Kidney epithelial cell (primary cell): Measurements from ENCODE around the gene SMARCD3. TPM values are rescaled to one million over a fixed set of nuclear protein-coding genes. Genes with fewer than 3 reads are reported as not detected.

Experiments used
- DNase-seq: peaks from one replicate; pipeline ENCODE4 v3.0.0-alpha.2; 2010; ENCODE audit warnings: low read depth
- H3K27me3 ChIP-seq: 2 replicates; pipeline ENCODE4 v1.6.0; 2011; ENCODE audit warnings: low read length; ENCODE audit not compliant: control insufficient read depth, insufficient read depth
- H3K36me3 ChIP-seq: 2 replicates; pipeline ENCODE4 v1.5.1; 2011; ENCODE audit warnings: low read length; ENCODE audit not compliant: control insufficient read depth, insufficient read depth
- H3K4me3 ChIP-seq: 2 replicates; pipeline ENCODE4 v1.5.1; 2011; ENCODE audit warnings: low read depth, mild to moderate bottlenecking, control low read depth, low read length
- total RNA-seq: library from RNA; depleted of rRNA; stranded (reverse); fragments of >200 nt; gene quantifications from 2 replicates; pipeline ENCODE4 v1.2.3, GENCODE V29; 2015
- TF ChIP-seq, protein P1 (sequence below): IDR thresholded peaks from 2 replicates; pipeline ENCODE4 v1.5.1; 2011; ENCODE audit warnings: mild to moderate bottlenecking, moderate library complexity, low read length, control low read depth, inconsistent platforms; ENCODE audit not compliant: insufficient read depth, poor library complexity, severe bottlenecking

Gene SMARCD3
- total RNA-seq, 1 donor from 2014 or later, result 28.7 TPM

DNA sequence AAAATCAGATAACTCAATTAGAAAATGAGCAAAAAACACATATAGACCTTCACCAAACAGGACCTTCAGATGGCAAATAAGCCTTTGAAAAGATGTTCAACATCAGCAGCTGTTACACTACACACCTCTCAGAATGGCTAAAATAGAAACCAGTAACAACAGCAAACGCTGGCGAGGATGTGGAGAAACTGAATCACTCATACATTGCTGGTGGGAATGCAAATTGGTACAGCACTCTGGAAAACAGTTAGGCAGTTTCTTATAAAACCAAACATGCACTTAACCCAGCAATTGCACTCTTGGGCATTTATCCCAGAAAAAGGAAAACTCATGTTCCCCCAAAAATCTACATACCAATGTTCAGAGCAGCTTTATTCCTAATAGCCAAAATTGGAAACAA, 37.7 kb upstream of the SMARCD3 start:
- H3K27me3 ChIP-seq, result peaks cover 13% of the 10 kb centered on the region
- TF ChIP-seq, protein P1, sequence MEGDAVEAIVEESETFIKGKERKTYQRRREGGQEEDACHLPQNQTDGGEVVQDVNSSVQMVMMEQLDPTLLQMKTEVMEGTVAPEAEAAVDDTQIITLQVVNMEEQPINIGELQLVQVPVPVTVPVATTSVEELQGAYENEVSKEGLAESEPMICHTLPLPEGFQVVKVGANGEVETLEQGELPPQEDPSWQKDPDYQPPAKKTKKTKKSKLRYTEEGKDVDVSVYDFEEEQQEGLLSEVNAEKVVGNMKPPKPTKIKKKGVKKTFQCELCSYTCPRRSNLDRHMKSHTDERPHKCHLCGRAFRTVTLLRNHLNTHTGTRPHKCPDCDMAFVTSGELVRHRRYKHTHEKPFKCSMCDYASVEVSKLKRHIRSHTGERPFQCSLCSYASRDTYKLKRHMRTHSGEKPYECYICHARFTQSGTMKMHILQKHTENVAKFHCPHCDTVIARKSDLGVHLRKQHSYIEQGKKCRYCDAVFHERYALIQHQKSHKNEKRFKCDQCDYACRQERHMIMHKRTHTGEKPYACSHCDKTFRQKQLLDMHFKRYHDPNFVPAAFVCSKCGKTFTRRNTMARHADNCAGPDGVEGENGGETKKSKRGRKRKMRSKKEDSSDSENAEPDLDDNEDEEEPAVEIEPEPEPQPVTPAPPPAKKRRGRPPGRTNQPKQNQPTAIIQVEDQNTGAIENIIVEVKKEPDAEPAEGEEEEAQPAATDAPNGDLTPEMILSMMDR, result no peak
- no peak for DNase-seq

GRCh38 chr7:151283302-151283701, 34.8 kb upstream of the SMARCD3 start:
- TF ChIP-seq, protein P1, result no peak
- no peak for DNase-seq
- no peak overlapping the region for H3K4me3 ChIP-seq
- no peaks in the 10 kb centered on the region for H3K36me3 ChIP-seq
- peaks cover 14% of the 10 kb centered on the region for H3K27me3 ChIP-seq

More for the DNA sequence above, 37.7 kb upstream of the SMARCD3 start:
- no peaks in the 10 kb centered on the region for H3K36me3 ChIP-seq
- no peak overlapping the region for H3K4me3 ChIP-seq

GRCh38 chr7:151282111-151282510, 33.6 kb upstream of the SMARCD3 start:
- TF ChIP-seq, protein P1, result no peak
- no peak for DNase-seq
- H3K36me3 ChIP-seq, result no peaks in the 10 kb centered on the region
- no peak overlapping the region for H3K4me3 ChIP-seq
- peaks cover 21% of the 10 kb centered on the region for H3K27me3 ChIP-seq

DNA sequence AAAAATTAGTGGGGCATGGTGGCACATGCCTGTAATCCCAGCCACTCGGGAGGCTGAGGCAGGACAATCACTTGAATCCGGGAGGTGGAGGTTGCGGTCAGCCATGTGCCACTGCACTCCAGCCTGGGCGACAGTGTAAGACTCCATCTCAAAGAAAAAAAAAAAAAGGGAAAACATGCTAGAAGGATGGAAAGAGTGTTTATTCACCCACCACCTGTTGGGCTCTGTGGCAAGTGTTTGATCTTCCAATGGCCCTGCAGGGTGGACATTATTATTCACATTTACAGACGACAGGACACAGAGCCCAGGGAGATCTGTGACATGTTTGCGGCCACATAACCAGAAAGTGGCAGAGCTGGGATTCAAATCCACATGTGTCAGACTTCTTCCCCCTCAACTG, 33.2 kb upstream of the SMARCD3 start:
- Histone ChIP-seq H3K4me3 (no peak overlapping the region), H3K27me3 (peaks cover 21% of the 10 kb centered on the region), H3K36me3 (no peaks in the 10 kb centered on the region)
- TF ChIP-seq, protein P1, result no peak
- DNase-seq, result no peak

DNA sequence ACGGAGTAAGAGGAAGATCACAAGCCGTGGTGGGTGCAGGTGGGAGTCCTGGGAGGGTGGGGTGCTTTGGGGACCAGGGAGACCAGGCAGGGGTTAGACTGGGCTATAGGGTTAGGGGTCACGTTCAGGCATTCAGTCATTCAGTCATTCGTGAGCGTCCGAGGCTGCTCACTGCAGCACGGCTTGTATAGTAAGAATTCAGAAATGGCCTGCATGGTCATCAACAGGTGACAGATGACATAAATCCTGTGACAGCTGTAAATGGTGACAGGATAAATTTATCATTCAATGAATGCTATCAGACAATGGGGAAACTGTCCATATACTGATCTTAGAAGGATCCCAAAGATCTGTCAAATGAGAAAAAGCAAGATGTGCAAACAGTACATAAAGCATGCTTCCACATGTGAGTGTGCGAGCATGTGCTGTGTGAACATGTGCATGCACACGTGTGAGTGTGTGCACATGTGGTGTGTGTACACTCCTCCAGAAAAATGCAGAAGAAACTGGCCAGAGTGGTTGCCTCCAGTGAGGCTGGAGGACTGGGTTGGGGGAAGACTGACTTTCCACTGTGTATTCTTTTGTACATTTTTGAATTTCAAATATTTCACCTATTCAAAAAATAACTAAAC, 32.0 kb upstream of the SMARCD3 start:
- Histone ChIP-seq H3K4me3 (no peak overlapping the region), H3K27me3 (peaks cover 21% of the 10 kb centered on the region), H3K36me3 (no peaks in the 10 kb centered on the region)
- DNase-seq, result no peak
- TF ChIP-seq, protein P1, result no peak

GRCh38 chr7:151279868-151280267, 31.4 kb upstream of the SMARCD3 start:
- TF ChIP-seq, protein P1, result no peak
- Histone ChIP-seq H3K36me3 (no peaks in the 10 kb centered on the region), H3K4me3 (no peak overlapping the region), H3K27me3 (peaks cover 21% of the 10 kb centered on the region)
- no peak for DNase-seq
